Thyroid gland (tissue), 4 donors: ENCODE results near the gene SYNE3. TPM values are rescaled to one million over a fixed set of nuclear protein-coding genes. Genes with fewer than 3 reads are reported as not detected.

Source experiments
- DNase-seq, 2 donors: peaks; one replicate each; pipeline ENCODE4 v3.0.0-alpha.2; 2019
- H3K27ac ChIP-seq, 3 donors: fragments of 200-600 bp; sonication (generic); 1 replicate in 2 of 3; 2 replicates in 1 of 3; pipeline ENCODE4 v1.5.1; 2016 to 2019; ENCODE audit warnings: mild to moderate bottlenecking in 1 of 3, moderate library complexity in 1 of 3
- H3K27me3 ChIP-seq: fragments of 200-600 bp; sonication (generic); one replicate; pipeline ENCODE4 v1.5.1; 2019
- H3K36me3 ChIP-seq, 2 donors: fragments of 200-600 bp; sonication (generic); one replicate each; pipeline ENCODE4 v1.5.1; 2016 to 2019
- H3K4me1 ChIP-seq, 2 donors: fragments of 200-600 bp; sonication (generic); one replicate each; pipeline ENCODE4 v1.5.1; 2017 to 2019
- H3K4me3 ChIP-seq, 3 donors: fragments of 200-600 bp; sonication (generic); replicated peaks in 1 of 3; 1 replicate in 2 of 3; 2 replicates in 1 of 3; pipeline ENCODE4 v1.5.1; 2016; ENCODE audit warnings: mild to moderate bottlenecking in 1 of 3
- H3K9me3 ChIP-seq: fragments of 200-600 bp; sonication (generic); one replicate; pipeline ENCODE4 v1.5.1; 2017
- POLR2A ChIP-seq, 2 donors: fragments of 450-650 bp; IDR thresholded peaks; one replicate each; pipeline ENCODE4 v1.6.1; 2017; ENCODE audit warnings: antibody characterized with exemption in 2 of 2, mild to moderate bottlenecking in 2 of 2, moderate library complexity in 1 of 2
- WGBS, 2 donors: methylation state at CpG; one replicate each; pipeline ENCODE4 v1.1.5; 2017; 5-methylcytosine and 5-hydroxymethylcytosine counted together
- intact Hi-C: fragments of 100-400 bp; cut with DNase I; formaldehyde crosslinking; loops from one replicate; pipeline ENCODE4 v1.15.1; 2023
- total RNA-seq, 4 donors: library from RNA; depleted of rRNA; stranded (reverse); fragments of >200 nt; gene quantifications; one replicate each; pipeline ENCODE4 v1.2.3, GENCODE V29; 2016
- TF ChIP-seq, protein P1 (sequence below), 6 experiments: fragments of 200-600 bp in 3 of 6; fragments of 450-650 bp in 3 of 6; sonication (generic) in 3 of 6; IDR thresholded peaks; one replicate each; pipeline ENCODE4 v1.5.1; 2016 to 2019; ENCODE audit warnings: antibody characterized with exemption in 6 of 6, mild to moderate bottlenecking in 2 of 6, inconsistent platforms in 1 of 6, moderate library complexity in 1 of 6

The SYNE3 gene
- total RNA-seq, 4 donors from 2014 or later, result 9.7 to 21.9 (median 17.6) TPM

GRCh38 chr14:95551435-95551834 is 35.0 kb upstream of the SYNE3 start:
- Histone ChIP-seq H3K4me3 (no peak overlapping the region), H3K4me1 (no peaks in the 10 kb centered on the region), H3K36me3 (no peaks in the 10 kb centered on the region), H3K9me3 (no peaks in the 10 kb centered on the region), H3K27ac (no peak overlapping the region), H3K27me3 (no peaks in the 10 kb centered on the region)
- DNase-seq, result no peak
- intact Hi-C loops, result no loop called here
- 100% methylated on average over 1 of the region's 1 CpG for WGBS, 2 donors
- TF ChIP-seq POLR2A (IDR thresholded peaks at IDR 0.05), result no peak
- TF ChIP-seq, protein P1, sequence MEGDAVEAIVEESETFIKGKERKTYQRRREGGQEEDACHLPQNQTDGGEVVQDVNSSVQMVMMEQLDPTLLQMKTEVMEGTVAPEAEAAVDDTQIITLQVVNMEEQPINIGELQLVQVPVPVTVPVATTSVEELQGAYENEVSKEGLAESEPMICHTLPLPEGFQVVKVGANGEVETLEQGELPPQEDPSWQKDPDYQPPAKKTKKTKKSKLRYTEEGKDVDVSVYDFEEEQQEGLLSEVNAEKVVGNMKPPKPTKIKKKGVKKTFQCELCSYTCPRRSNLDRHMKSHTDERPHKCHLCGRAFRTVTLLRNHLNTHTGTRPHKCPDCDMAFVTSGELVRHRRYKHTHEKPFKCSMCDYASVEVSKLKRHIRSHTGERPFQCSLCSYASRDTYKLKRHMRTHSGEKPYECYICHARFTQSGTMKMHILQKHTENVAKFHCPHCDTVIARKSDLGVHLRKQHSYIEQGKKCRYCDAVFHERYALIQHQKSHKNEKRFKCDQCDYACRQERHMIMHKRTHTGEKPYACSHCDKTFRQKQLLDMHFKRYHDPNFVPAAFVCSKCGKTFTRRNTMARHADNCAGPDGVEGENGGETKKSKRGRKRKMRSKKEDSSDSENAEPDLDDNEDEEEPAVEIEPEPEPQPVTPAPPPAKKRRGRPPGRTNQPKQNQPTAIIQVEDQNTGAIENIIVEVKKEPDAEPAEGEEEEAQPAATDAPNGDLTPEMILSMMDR (IDR thresholded peaks at IDR 0.05), result no peak

- intact Hi-C loops, result no loop called here
- TF ChIP-seq, protein P1 (IDR thresholded peaks at IDR 0.05), result no peak
- TF ChIP-seq POLR2A (IDR thresholded peaks at IDR 0.05), result no peak
- Histone ChIP-seq H3K9me3 (no peaks in the 10 kb centered on the region), H3K4me3 (no peak overlapping the region), H3K27me3 (no peaks in the 10 kb centered on the region), H3K4me1 (no peaks in the 10 kb centered on the region), H3K36me3 (peaks cover under 1 to 3% of the 10 kb centered on the region in 2 donors), H3K27ac (no peak overlapping the region)
- WGBS, 2 donors, result 80 to 82% methylated on average over 15 to 16 of the region's 16 CpGs
- DNase-seq, result no peak
Measured at GRCh38 chr14:95549656-95550585, 33.5 kb upstream of the SYNE3 start.

GRCh38 chr14:95548328-95548929 is 32.0 kb upstream of the SYNE3 start:
- Histone ChIP-seq H3K9me3 (no peaks in the 10 kb centered on the region), H3K27me3 (no peaks in the 10 kb centered on the region), H3K36me3 (peaks cover 5 to 8% of the 10 kb centered on the region in 2 donors), H3K27ac (no peak overlapping the region), H3K4me3 (no peak overlapping the region), H3K4me1 (no peaks in the 10 kb centered on the region)
- DNase-seq, result no peak
- TF ChIP-seq, protein P1 (IDR thresholded peaks at IDR 0.05), result no peak
- TF ChIP-seq POLR2A (IDR thresholded peaks at IDR 0.05), result no peak
- WGBS, 2 donors, result 84 to 87% methylated on average over 9 of the region's 9 CpGs
- intact Hi-C loops, result no loop called here

DNA sequence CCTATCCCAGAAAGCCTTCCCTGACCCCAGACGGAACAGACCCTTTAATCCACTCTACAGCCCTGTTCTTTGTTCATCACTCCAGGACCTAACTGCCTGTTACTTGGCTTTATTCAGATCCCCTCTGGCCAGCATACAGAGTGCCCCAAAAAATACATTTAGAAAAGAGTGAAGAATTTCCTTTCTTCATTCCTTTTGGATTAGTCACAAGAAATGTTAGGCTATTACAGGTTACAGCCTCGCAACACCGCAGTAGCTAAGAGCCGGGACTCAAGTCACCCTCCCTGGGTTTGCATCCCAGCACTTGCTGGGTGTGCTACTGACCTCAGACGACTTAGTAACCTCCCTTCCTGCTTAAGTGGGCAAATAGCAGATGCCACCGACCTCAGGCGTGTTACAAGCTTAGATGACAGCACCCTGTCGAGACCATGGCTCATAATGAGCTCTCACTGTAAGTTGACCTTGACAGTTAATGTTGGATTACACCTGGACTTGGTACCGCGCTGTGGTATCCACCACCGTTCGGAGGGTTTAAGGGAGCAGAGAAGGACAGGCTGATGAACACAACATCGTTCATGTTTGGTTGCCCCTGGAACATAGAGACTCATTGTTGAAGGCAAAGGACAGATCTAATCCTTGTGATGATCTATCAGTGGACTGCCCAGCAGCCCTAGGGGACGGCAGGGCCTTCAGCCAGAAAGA is 31.3 kb upstream of the SYNE3 start:
- Histone ChIP-seq H3K9me3 (no peaks in the 10 kb centered on the region), H3K36me3 (peaks cover 5 to 8% of the 10 kb centered on the region in 2 donors), H3K4me1 (no peaks in the 10 kb centered on the region), H3K27me3 (no peaks in the 10 kb centered on the region), H3K4me3 (no peak overlapping the region), H3K27ac (no peak overlapping the region)
- TF ChIP-seq, protein P1 (IDR thresholded peaks at IDR 0.05), result no peak
- no peak for TF ChIP-seq POLR2A (IDR thresholded peaks at IDR 0.05)
- 78% methylated on average over 13 to 14 of the region's 14 CpGs for WGBS, 2 donors
- no peak for DNase-seq
- intact Hi-C loops, result no loop called here
